ENCODE measurements around the gene HOXA3. TPM values are rescaled to one million over a fixed set of nuclear protein-coding genes. Genes with fewer than 3 reads are reported as not detected.

Gene HOXA3
- total RNA-seq, 1 experiment from 2014 or later: 4.5 TPM

- H4K20me1 ChIP-seq (ENCODE audit: low read length): no peaks in the 10 kb centered on the region
- DNase-seq: no peak
- intact Hi-C loops (cut with micrococcal nuclease): no loop called here
- peaks cover 28% of the 10 kb centered on the region for H3K4me1 ChIP-seq (ENCODE audit: insufficient read depth, low read length)
- peak within 1 kb of the TSS; percentile 94 for H3K4me2 ChIP-seq (ENCODE audit: low read length)
- no peak for ATAC-seq
- CTCF ChIA-PET: no interaction called here
- H3F3A ChIP-seq (ENCODE audit: low read length, unreplicated experiment): no peaks in the 10 kb centered on the region
- peak within 1 kb of the TSS; percentile 79 for H3K4me3 ChIP-seq (ENCODE audit: low read length)
- POLR2A ChIA-PET (ENCODE audit: unreplicated experiment): no interaction called here
- H2AFZ ChIP-seq (ENCODE audit: low read length): peak within 1 kb of the TSS; percentile 93
- H3K9me2 ChIP-seq (replicated peaks; ENCODE audit: low read length): no peaks in the 10 kb centered on the region
- no peaks in the 10 kb centered on the region for H3K9me3 ChIP-seq (ENCODE audit: low read length)
- H3K27me3 ChIP-seq (ENCODE audit: low read length): no peaks in the 10 kb centered on the region
- H3K9ac ChIP-seq (ENCODE audit: low read length): peak within 1 kb of the TSS; percentile 43
- BruUV-seq (replicated peaks): no TSS peak
- H3K27ac ChIP-seq (ENCODE audit: low read length): no peak within 1 kb of the TSS
- H3K79me2 ChIP-seq (ENCODE audit: low read length): peaks cover 21% of the 10 kb centered on the region
- no peaks in the 10 kb centered on the region for H3K36me3 ChIP-seq (ENCODE audit: low read depth, low read length)
- TF ChIP-seq EZH2phosphoT487 (IDR thresholded peaks at IDR 0.05; ENCODE audit: borderline replicate concordance, low read length) (no peak), EZH2 (IDR thresholded peaks at IDR 0.05; ENCODE audit: low read length, unreplicated experiment) (no peak)
- TF ChIP-seq, protein P1, sequence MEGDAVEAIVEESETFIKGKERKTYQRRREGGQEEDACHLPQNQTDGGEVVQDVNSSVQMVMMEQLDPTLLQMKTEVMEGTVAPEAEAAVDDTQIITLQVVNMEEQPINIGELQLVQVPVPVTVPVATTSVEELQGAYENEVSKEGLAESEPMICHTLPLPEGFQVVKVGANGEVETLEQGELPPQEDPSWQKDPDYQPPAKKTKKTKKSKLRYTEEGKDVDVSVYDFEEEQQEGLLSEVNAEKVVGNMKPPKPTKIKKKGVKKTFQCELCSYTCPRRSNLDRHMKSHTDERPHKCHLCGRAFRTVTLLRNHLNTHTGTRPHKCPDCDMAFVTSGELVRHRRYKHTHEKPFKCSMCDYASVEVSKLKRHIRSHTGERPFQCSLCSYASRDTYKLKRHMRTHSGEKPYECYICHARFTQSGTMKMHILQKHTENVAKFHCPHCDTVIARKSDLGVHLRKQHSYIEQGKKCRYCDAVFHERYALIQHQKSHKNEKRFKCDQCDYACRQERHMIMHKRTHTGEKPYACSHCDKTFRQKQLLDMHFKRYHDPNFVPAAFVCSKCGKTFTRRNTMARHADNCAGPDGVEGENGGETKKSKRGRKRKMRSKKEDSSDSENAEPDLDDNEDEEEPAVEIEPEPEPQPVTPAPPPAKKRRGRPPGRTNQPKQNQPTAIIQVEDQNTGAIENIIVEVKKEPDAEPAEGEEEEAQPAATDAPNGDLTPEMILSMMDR (conservative IDR thresholded peaks at IDR 0.05; ENCODE audit: low read depth, low read length): no peak
These were observed 4.1 kb upstream of the HOXA3 start, which contains the start of gene HOXA7 for GRCh38 chr7:27156508-27156898. Gene HOXA7 (minus strand): TSS chr7:27156675. CDS start chr7:27156545, 130 bp downstream.

DNA sequence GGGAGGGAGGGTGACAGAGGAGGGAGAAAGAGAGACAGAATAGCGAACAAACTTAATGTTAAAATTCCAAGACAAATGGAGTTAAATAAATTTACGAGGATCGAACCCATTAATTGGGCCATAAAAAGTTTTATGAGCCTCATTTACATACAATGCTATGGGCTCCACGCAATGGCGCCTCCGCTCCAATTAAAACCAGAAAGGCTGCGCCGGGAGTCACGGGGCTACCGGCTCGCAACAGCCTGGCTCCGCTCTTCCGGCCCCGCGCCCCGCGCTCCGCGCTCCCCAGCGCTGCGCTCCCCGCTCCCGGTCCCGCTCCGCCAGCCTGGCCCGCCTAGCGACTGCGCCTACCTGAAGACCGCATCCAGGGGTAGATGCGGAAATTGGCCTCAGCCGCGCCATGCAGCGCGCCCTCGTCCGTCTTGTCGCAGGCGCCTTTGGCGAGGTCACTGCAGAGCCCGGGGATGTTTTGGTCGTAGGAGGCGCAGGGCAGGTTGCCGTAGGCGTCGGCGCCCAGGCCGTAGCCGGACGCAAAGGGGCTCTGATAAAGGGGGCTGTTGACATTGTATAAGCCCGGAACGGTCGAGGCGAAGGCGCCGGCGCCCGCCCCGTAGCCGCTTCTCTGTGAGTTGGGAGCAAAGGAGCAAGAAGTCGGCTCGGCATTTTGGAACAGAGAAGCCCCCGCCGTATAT is 3.6 kb upstream of the HOXA3 start:
- Histone ChIP-seq H3K36me3 (ENCODE audit: low read depth, low read length) (no peaks in the 10 kb centered on the region), H3K9me3 (ENCODE audit: low read length) (no peaks in the 10 kb centered on the region), H3K27ac (ENCODE audit: low read length) (no peak overlapping the region), H3F3A (ENCODE audit: low read length, unreplicated experiment) (no peaks in the 10 kb centered on the region), H3K4me1 (ENCODE audit: insufficient read depth, low read length) (peaks cover 28% of the 10 kb centered on the region), H2AFZ (ENCODE audit: low read length) (peak overlapping the region; percentile 93), H3K27me3 (ENCODE audit: low read length) (no peaks in the 10 kb centered on the region), H3K9ac (ENCODE audit: low read length) (peak overlapping the region; percentile 43), H3K79me2 (ENCODE audit: low read length) (peaks cover 26% of the 10 kb centered on the region), H4K20me1 (ENCODE audit: low read length) (no peaks in the 10 kb centered on the region), H3K9me2 (replicated peaks; ENCODE audit: low read length) (no peaks in the 10 kb centered on the region), H3K4me2 (ENCODE audit: low read length) (peak overlapping the region; percentile 94), H3K4me3 (ENCODE audit: low read length) (peak overlapping the region; percentile 79)
- intact Hi-C loops (cut with micrococcal nuclease): no loop called here
- peak; percentile 4 for ATAC-seq
- ChIA-PET POLR2A (ENCODE audit: unreplicated experiment) (interaction anchor here (1.0 kb wide), 1 partner anchor 59 kb away, joined by 5 read pairs; no protein-coding TSS in a partner anchor), CTCF (no interaction called here)
- BruUV-seq (replicated peaks): no TSS peak
- TF ChIP-seq, protein P1 (conservative IDR thresholded peaks at IDR 0.05; ENCODE audit: low read depth, low read length): 0 out of 2 replicates have a peak, but pooled peaks have one; percentile 13
- TF ChIP-seq EZH2 (IDR thresholded peaks at IDR 0.05; ENCODE audit: low read length, unreplicated experiment) (no peak), EZH2phosphoT487 (IDR thresholded peaks at IDR 0.05; ENCODE audit: borderline replicate concordance, low read length) (no peak)
- peak; percentile 52 for DNase-seq

Measured in PC-3 (cell line).